ENCODE data around the gene KCTD20.

KCTD20 gene

GRCh38 chr6:36431197-36431596 is 11.6 kb upstream of the KCTD20 start:
- no peak overlapping the region for H3K4me3 ChIP-seq (replicated peaks; ENCODE audit: insufficient read depth, low read length)
- no peak overlapping the region for H3K27ac ChIP-seq (replicated peaks)
- no peak for DNase-seq (ENCODE audit: low read depth in 1 of 2, low spot score in 1 of 2)
- H3K27me3 ChIP-seq (ENCODE audit: insufficient read depth, poor library complexity, severe bottlenecking) = no peaks in the 10 kb centered on the region
- TF ChIP-seq REST (IDR thresholded peaks at IDR 0.05; ENCODE audit: insufficient replicate concordance, low read depth) = no peak
- TF ChIP-seq SPI1 (IDR thresholded peaks at IDR 0.05; ENCODE audit: borderline replicate concordance, low read depth) = no peak
- TF ChIP-seq GABPA (IDR thresholded peaks at IDR 0.05; ENCODE audit: low read depth) = no peak
- TF ChIP-seq CTCF (IDR thresholded peaks at IDR 0.05; ENCODE audit: insufficient read depth, low read length) = no peak

- TF ChIP-seq GABPA (IDR thresholded peaks at IDR 0.05; ENCODE audit: low read depth) (no peak), REST (IDR thresholded peaks at IDR 0.05; ENCODE audit: insufficient replicate concordance, low read depth) (no peak), CTCF (IDR thresholded peaks at IDR 0.05; ENCODE audit: insufficient read depth, low read length) (no peak), POLR2AphosphoS5 (IDR thresholded peaks at IDR 0.05; ENCODE audit: low read depth) (no peak), SPI1 (IDR thresholded peaks at IDR 0.05; ENCODE audit: borderline replicate concordance, low read depth) (no peak)
- Histone ChIP-seq H3K27ac (replicated peaks) (no peak overlapping the region), H3K4me3 (replicated peaks; ENCODE audit: insufficient read depth, low read length) (no peak overlapping the region), H3K27me3 (ENCODE audit: insufficient read depth, poor library complexity, severe bottlenecking) (no peaks in the 10 kb centered on the region)
- DNase-seq (ENCODE audit: low read depth in 1 of 2, low spot score in 1 of 2) = no peak
Measured at GRCh38 chr6:36432151-36432671, 10.6 kb upstream of the KCTD20 start.

- no peak overlapping the region for H3K27ac ChIP-seq (replicated peaks)
- TF ChIP-seq POLR2AphosphoS5 (IDR thresholded peaks at IDR 0.05; ENCODE audit: low read depth) = no peak
- no peak for TF ChIP-seq GABPA (IDR thresholded peaks at IDR 0.05; ENCODE audit: low read depth)
- no peak for TF ChIP-seq SPI1 (IDR thresholded peaks at IDR 0.05; ENCODE audit: borderline replicate concordance, low read depth)
- TF ChIP-seq REST (IDR thresholded peaks at IDR 0.05; ENCODE audit: insufficient replicate concordance, low read depth) = no peak
- no peak for TF ChIP-seq CTCF (IDR thresholded peaks at IDR 0.05; ENCODE audit: insufficient read depth, low read length)
- DNase-seq (ENCODE audit: low read depth in 1 of 2, low spot score in 1 of 2) = no peak
- H3K27me3 ChIP-seq (ENCODE audit: insufficient read depth, poor library complexity, severe bottlenecking) = no peaks in the 10 kb centered on the region
- no peak overlapping the region for H3K4me3 ChIP-seq (replicated peaks; ENCODE audit: insufficient read depth, low read length)
Measured at GRCh38 chr6:36436466-36436865, 6.3 kb upstream of the KCTD20 start.
